Left renal cortex interstitium (tissue), 4 donors: Measurements from ENCODE around the gene ADAMTS14. TPM values are rescaled to one million over a fixed set of nuclear protein-coding genes. Genes with fewer than 3 reads are reported as not detected.
"Not testable (repeated sequence)": the region's sequence is repeated elsewhere in the genome, so short reads cannot be mapped to it uniquely, and the experiment has no call there.

Experiments used
- DNase-seq, 4 donors: peaks; one replicate each; pipeline ENCODE4 v3.0.0-alpha.2; 2013; ENCODE audit warnings: low read depth in 4 of 4, low spot score in 2 of 4, missing footprints in 1 of 4
- polyA plus RNA-seq, 4 donors: library from polyadenylated mRNA; unstranded; fragments of 120-200 nt; gene quantifications; one replicate each; pipeline ENCODE4 v1.2.1, GENCODE V29; 2013; ENCODE audit not compliant: insufficient read length in 4 of 4

ADAMTS14 gene
- 1 to 10 TPM in 3 of 4 donors, under 1 TPM in 1; 0.96 to 1.6 (median 1.4) TPM for polyA plus RNA-seq

DNA sequence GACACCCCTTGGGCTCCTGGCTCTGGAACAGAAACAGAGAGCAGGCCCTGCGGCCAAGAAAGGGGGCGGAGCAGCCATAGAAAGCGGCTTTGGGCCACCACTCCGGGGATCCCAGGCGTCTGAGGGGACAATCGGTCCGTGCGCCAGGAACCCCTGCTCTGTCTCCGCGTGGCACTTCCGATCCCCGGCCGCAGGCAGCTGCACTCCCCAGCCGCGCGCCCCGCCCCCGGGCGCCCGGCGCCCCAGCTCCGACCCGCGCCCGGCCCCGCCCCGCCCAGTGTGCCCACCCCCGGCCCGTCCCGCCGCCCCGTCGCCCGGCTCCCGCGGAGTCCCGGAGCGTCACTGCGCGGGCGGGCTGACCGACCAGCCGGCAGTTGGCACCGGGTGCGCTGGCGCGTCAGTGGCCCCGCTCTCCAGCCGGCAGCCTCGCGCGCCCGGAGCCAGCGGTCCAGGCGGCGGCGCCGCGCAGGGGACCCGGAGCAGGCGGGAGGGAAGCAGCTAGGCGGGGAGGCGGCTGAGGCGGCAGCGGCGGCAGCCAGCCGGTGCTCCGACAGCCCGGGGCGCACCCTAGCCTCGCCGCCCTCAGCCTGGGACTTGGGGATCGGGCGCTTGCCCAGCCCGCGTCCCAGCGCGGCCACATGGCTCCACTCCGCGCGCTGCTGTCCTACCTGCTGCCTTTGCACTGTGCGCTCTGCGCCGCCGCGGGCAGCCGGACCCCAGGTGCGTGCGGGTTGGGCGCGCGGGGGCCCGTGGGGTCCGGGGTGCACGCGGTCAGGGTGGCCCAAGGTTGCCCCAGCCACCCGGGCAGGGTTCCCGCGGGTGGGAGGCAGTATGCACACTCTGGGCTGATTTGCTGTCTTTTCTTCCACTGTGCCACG, at the start of gene ADAMTS14:
TSS of gene ADAMTS14 (plus strand) at position 342 of the 878 bp plus-strand sequence. CDS start at position 639, 297 bp downstream.
- no peak for DNase-seq

DNA sequence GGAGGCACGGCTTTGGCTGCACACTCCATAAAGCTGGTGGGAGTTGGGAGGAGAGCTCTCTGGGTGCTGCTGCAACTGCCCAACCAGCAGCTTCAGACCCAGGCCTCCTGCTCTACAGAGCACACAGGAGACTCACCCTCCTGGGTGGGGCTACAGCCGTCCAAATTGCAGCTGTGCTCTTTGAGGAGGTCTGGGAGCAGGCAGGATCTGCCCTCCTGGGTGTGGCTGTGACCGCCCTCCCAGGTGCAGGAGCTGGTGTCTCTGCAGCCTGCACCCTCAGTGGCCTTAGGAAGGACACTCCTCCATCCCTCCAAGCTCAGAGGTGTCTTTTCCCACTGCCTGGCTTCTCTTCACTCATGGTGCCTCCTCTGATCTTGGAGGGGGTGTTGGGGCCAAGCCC, 49.8 kb upstream of the ADAMTS14 start:
- no peak for DNase-seq

GRCh38 chr10:70622981-70623844, 49.1 kb upstream of the ADAMTS14 start:
- DNase-seq: no peak

DNA sequence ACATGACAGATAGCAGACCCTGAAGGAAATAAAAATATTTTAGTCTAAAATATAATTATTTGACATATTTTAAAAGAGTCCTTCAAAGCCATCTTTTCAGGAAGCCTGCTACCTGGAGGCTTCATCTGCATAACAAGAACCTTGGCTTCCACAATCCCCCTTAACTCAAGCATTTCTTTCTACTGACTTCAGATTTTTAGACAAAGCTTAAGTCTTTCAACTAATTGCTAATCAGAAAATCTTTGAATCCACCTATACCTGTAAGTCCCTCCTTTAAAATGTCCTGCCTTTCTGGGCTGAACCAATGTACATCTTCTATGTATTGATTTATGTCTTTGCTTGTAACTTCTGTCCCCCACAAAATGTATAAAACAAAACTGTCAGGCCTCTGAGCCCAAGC, 46.2 kb upstream of the ADAMTS14 start:
- no peak for DNase-seq

DNA sequence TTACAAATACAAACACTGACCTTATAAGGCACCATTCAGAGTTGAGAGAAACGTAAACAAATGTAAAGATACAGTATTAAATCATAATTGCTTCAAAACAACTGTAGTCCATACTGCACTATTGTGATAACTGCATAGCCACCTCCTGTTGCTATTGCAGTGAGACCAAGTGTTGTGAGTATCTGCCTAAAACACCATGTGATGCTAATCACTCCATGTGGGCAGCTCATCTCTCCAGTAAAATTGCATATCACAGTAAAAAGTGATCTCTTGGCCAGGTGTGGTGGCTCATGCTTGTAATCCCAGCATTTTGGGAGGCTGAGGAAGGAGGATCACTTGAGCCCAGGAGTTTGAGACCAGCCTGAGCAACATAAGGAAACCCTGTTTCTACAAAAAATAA, 43.0 kb upstream of the ADAMTS14 start:
- no peak for DNase-seq

GRCh38 chr10:70631735-70632134, 40.6 kb upstream of the ADAMTS14 start:
- DNase-seq: not testable (repeated sequence)

DNA sequence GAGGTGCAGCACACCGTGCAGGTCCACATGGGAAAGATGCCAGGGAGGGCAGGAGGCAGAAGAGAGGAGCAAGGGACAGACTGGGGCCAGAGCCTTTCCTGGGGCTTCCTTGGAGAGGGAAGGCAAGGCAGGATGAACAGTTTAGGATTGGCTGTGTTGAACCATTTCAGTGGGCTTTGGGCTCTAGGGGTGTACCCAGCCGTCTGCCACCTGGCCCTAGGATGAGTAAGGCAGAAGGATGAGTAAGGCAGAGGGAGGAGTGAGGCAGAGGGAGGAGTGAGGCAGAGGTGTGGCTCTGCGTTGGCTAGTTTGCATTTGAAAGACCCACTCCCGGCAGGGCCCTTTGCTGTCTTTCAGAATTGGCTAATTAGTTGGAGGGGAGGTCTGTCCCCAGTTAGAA, 38.3 kb upstream of the ADAMTS14 start:
- DNase-seq: no peak

DNA sequence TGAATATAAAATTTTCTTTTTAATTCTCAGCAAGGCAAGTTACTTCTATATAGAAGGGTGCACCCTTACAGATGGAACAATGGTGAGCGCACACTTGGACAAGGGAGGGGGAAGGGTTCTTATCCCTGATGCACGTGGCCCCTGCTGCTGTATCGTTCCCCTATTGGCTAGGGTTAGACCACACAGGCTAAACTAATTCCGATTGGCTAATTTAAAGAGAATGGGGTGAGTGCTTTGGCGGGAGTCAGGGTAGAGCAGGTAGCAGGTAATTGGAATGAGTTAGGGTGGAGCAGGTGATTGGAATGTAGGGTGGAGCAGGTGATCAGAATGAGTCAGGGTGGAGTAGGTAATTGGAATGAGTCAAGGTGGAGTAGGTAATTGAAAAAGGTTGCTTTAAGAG, 37.8 kb upstream of the ADAMTS14 start:
- DNase-seq: not testable (repeated sequence)

DNA sequence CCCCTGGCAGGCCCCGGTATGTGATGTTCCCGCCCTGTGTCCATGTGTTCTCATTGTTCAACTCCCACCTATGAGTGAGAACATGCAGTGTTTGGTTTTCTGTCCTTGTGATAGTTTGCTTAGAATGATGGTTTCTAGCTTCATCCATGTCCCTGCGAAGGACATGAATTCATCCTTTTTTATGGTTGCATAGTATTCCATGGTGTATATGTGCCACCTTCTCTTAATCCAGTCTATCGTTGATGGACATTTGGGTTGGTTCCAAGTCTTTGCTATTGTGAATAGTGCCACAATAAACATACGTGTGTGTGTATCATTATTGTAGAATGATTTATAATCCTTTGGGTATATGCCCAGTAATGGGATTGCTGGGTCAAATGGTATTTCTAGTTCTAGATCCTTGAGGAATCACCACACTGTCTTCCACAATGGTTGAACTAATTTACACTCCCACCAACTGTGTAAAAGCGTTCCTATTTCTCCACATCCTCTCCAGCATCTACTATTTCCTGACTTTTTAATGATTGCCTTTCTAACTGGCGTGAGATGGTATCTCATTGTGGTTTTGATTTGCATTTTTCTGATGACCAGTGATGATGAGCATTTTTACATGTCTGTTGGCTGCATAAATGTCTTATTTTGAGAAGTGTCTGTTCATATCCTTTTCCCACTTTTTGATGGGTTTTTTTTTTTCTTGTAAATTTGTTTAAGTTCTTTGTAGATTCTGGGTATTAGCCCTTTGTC, 32.5 kb upstream of the ADAMTS14 start:
- DNase-seq: not testable (repeated sequence)

DNA sequence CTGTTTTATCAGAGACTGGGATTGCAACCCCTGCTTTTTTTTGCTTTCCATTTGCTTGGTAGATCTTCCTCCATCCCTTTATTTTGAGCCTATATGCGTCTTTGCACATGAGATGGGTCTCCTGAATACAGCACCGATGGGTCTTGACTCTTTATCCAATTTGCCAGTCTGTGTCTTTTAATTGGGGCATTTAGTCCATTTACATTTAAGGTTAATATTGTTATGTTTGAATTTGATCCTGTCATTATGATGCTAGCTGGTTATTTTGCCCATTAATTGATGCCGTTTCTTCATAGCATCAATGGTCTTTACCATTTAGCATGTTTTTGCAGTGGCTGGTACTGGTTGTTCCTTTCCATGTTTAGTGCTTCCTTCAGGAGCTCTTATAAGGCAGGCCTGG, 29.0 kb upstream of the ADAMTS14 start:
- DNase-seq: not testable (repeated sequence)

DNA sequence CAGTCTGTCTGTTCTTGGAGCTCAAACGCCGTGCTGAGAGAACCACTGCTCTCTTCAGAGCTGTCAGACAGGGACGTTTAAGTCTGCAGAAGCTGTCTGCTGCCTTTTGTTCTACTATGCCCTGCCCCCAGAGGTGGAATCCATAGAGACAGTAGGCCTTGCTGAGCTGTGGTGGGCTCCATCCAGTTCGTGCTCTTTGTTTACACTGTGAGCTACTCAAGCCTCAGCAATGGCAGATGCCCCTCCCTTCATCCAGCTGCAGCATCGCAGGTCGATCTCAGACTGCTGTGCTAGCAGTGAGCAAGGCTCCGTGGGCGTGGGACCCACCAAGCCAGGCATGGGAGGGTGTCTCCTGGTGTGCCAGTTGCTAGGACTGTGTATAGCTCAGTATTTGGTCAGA, 27.3 kb upstream of the ADAMTS14 start:
- DNase-seq: not testable (repeated sequence)

GRCh38 chr10:70647086-70647485, 25.2 kb upstream of the ADAMTS14 start:
- DNase-seq: no peak

DNA sequence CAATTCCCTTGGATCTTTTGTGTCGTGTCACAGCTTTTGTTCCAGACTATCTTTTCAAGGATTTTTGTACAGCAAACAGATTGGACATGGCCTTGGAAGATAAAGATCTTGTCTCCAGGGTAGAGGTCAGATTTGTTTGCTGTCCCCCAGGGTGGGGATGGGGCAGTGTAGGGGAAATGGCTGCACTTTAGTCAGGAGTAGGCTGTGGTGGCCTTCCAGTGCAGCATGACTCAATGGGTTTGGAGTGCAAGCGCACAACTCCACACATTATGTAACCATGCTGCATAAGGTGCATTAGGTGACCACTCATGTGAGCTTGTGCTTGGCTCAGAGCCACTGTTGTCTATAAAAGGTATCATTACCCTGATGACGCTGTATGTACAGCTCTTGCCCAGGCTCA, 23.9 kb upstream of the ADAMTS14 start:
- DNase-seq: no peak

GRCh38 chr10:70649526-70649925, 22.8 kb upstream of the ADAMTS14 start:
- no peak for DNase-seq

- DNase-seq: no peak
Measured at GRCh38 chr10:70650104-70650503, 22.2 kb upstream of the ADAMTS14 start.

DNA sequence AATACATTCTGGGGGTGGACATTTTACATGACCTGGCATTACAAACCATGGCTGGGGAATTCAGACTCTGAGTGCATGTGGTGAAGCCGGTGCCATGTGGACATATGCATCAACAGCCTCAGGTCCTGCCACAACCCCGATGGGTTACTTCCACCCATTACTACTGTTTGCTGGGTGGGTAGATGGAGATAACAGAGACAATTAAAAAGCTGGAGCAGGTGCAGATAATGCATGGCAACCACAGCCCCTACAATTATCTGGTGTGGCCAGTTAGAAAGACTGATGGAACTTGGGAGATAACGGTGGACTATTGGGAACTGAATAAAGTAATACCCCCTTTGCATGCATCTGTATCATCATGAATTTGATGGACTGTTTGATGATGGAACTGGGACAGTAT, 21.6 kb upstream of the ADAMTS14 start:
- no peak for DNase-seq

GRCh38 chr10:70651661-70652060, 20.6 kb upstream of the ADAMTS14 start:
- no peak for DNase-seq

DNA sequence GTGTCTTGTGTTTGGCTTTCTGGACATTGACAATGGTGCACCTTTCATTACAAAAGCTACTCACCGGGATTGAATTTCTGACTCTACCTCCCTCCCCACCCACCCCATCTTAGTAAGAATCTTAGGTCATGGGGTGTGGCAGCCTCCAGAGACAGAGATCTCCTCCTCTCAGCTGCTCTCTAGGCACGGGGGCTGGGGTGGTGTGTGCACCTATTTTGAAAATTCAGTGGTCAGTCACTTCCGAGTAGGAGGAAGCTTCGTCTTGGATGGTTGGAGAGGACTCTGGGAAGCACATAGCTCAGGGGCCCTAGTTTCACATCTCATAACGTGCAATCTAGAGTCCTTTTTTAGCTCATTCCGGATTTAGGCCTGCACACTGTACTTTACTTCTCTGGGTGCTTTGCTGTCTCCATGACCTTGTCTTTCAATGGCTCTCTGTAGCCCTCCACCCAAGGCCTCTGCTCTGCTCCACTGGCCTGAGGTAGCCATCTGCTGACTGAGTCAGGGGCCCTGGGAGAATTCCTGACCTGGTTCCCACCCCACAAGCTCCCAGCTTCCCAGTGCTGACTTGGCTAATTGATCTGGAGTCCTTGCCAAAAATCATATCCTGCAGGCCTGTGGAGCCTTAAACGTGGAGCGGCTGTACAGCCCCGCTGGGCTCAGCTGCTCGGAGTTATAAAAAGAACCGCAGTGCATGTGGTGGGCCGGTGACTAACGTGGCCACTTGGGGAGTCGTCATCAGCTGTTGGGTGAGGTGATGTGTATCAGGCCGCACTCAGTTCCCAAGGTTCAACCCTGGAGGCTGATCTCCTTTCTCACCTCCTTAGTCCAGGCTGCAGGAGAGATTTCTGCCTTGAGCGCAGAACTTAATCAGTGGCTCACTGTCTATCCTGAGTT, 19.3 kb upstream of the ADAMTS14 start:
- no peak for DNase-seq

DNA sequence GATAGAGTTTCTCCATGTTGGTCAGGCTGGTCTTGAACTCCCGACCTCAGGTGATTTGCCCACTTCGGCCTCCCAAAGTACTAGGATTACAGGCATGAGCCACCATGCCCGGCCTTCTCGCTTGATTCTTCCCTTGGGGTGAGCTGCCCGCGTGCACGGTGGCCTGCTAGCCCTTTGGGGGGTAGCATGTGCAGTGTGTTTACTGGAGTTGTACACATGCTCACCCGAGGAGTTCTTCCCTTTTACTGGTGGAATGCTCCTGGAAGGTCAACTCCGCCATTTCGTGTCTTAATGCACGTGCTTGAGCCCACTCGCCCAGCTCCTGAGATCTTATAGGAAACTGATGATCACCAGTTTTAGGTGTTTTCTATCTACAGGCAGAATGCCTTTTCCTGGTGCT, 17.0 kb upstream of the ADAMTS14 start:
- no peak for DNase-seq

- DNase-seq: no peak
Measured at GRCh38 chr10:70656489-70656888, 15.8 kb upstream of the ADAMTS14 start.
